ENCODE data around the gene PDIA6. TPM values are rescaled to one million over a fixed set of nuclear protein-coding genes. Genes with fewer than 3 reads are reported as not detected.

The PDIA6 gene
- total RNA-seq, 1 donor from 2014 or later, result 85.8 TPM

DNA sequence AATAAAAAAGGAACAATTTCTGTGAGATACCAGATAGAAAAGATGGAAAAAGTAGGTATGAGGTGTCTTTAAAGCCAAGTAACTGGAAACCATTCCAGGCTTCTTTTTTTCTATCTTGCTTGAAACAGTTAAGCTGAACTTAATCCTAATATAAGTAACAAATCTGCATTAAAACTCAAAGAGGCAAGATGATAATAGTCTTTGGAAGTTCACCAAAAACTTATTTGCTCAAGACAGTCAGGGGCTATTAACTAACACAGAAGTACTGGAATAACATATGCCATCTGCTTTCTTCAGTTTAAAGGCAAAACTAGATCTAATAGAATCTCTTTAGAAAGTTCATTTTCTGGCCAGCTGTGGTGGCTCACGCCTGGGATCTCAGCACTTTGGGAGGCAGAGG is 18.8 kb downstream of the PDIA6 start:
- no peak for TF ChIP-seq CTCF (IDR thresholded peaks at IDR 0.05; ENCODE audit: partially characterized antibody, unreplicated experiment)
- Mint-ChIP-seq H3K4me1 (ENCODE audit: low read depth, unreplicated experiment) (peaks cover 3% of the 10 kb centered on the region), H3K27me3 (ENCODE audit: unreplicated experiment) (no peaks in the 10 kb centered on the region), H3K36me3 (ENCODE audit: unreplicated experiment) (no peaks in the 10 kb centered on the region), H3K27ac (ENCODE audit: unreplicated experiment) (no peak overlapping the region), H3K9me3 (ENCODE audit: unreplicated experiment) (peaks cover 1% of the 10 kb centered on the region), H3K4me3 (ENCODE audit: unreplicated experiment) (no peak overlapping the region)
- DNase-seq, result no peak

- Mint-ChIP-seq H3K36me3 (ENCODE audit: unreplicated experiment) (no peaks in the 10 kb centered on the region), H3K27me3 (ENCODE audit: unreplicated experiment) (no peaks in the 10 kb centered on the region), H3K27ac (ENCODE audit: unreplicated experiment) (no peak overlapping the region), H3K4me1 (ENCODE audit: low read depth, unreplicated experiment) (no peaks in the 10 kb centered on the region), H3K4me3 (ENCODE audit: unreplicated experiment) (no peak overlapping the region), H3K9me3 (ENCODE audit: unreplicated experiment) (peaks cover 1% of the 10 kb centered on the region)
- no peak for DNase-seq
- no peak for TF ChIP-seq CTCF (IDR thresholded peaks at IDR 0.05; ENCODE audit: partially characterized antibody, unreplicated experiment)
Observed at GRCh38 chr2:10792660-10793400, 19.8 kb downstream of the PDIA6 start.

DNA sequence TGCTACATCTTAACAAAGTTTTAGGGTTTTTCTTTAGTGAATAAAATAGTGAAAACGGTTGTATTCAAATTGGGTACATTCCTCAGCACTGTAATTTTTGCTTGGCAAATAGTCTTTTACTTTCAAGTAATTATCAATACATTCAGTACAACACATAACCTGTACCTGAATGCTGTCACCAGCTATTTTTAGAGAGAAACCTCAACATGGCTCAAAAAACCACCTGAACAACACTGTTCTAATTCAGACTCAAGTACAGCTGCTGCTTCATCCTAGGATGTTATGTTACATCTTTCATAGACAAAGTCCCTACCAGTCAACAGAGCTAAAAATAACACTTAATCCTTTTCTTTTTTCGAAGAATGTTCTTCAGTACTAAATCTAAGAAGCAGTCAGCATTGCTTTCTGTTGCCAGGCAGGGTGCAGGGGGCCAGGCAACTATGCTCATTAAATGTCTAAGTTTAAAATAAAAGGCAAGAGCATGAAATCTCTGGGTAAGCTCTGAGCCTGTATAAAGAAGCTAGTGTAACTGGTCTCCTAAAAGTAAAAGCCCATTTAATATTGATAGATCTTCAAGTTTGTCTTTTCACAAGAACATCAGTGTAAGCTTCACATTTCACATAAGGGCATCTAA is 20.5 kb downstream of the PDIA6 start:
- H3K27ac Mint-ChIP-seq (ENCODE audit: unreplicated experiment), result no peak overlapping the region
- no peaks in the 10 kb centered on the region for H3K4me1 Mint-ChIP-seq (ENCODE audit: low read depth, unreplicated experiment)
- H3K36me3 Mint-ChIP-seq (ENCODE audit: unreplicated experiment), result no peaks in the 10 kb centered on the region
- H3K9me3 Mint-ChIP-seq (ENCODE audit: unreplicated experiment), result peaks cover 1% of the 10 kb centered on the region
- no peak for DNase-seq
- no peak for TF ChIP-seq CTCF (IDR thresholded peaks at IDR 0.05; ENCODE audit: partially characterized antibody, unreplicated experiment)
- no peak overlapping the region for H3K4me3 Mint-ChIP-seq (ENCODE audit: unreplicated experiment)
- no peaks in the 10 kb centered on the region for H3K27me3 Mint-ChIP-seq (ENCODE audit: unreplicated experiment)

GRCh38 chr2:10790228-10790973 is 22.2 kb downstream of the PDIA6 start:
- Mint-ChIP-seq H3K27ac (ENCODE audit: unreplicated experiment) (no peak overlapping the region), H3K27me3 (ENCODE audit: unreplicated experiment) (no peaks in the 10 kb centered on the region), H3K4me1 (ENCODE audit: low read depth, unreplicated experiment) (no peaks in the 10 kb centered on the region), H3K4me3 (ENCODE audit: unreplicated experiment) (no peak overlapping the region), H3K36me3 (ENCODE audit: unreplicated experiment) (no peaks in the 10 kb centered on the region), H3K9me3 (ENCODE audit: unreplicated experiment) (no peaks in the 10 kb centered on the region)
- no peak for TF ChIP-seq CTCF (IDR thresholded peaks at IDR 0.05; ENCODE audit: partially characterized antibody, unreplicated experiment)
- no peak for DNase-seq
